ENCODE data around the gene RUNX2.

The RUNX2 gene

DNA sequence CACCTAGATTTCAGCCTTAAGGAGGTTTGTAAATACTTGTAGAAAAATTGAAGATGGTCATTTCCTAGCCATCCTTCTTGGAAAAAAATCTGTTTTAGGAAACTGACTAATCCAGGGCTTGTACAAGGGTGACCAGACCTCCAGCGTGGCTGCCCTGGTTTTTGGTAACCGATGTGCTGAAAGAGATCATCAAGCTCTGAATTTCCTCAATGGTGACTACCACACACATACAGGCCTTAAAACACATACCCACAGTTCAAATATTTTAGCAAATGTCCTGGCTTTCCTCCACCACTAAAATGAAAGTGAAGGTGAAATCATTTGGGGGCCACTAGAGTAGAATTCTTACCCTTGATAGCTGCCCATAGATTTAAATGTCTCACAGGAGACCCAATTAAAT is 264.9 kb downstream of the RUNX2 start:
- peaks cover 75% of the 10 kb centered on the region for H3K4me1 Mint-ChIP-seq
- H3K27me3 Mint-ChIP-seq = no peaks in the 10 kb centered on the region
- peaks cover 3% of the 10 kb centered on the region for H3K9me3 Mint-ChIP-seq
- no peak overlapping the region for H3K27ac Mint-ChIP-seq
- DNase-seq (no peak), ATAC-seq (no peak)
- H3K36me3 Mint-ChIP-seq (ENCODE audit: low read depth) = no peaks in the 10 kb centered on the region
- no peak overlapping the region for H3K4me3 Mint-ChIP-seq

DNA sequence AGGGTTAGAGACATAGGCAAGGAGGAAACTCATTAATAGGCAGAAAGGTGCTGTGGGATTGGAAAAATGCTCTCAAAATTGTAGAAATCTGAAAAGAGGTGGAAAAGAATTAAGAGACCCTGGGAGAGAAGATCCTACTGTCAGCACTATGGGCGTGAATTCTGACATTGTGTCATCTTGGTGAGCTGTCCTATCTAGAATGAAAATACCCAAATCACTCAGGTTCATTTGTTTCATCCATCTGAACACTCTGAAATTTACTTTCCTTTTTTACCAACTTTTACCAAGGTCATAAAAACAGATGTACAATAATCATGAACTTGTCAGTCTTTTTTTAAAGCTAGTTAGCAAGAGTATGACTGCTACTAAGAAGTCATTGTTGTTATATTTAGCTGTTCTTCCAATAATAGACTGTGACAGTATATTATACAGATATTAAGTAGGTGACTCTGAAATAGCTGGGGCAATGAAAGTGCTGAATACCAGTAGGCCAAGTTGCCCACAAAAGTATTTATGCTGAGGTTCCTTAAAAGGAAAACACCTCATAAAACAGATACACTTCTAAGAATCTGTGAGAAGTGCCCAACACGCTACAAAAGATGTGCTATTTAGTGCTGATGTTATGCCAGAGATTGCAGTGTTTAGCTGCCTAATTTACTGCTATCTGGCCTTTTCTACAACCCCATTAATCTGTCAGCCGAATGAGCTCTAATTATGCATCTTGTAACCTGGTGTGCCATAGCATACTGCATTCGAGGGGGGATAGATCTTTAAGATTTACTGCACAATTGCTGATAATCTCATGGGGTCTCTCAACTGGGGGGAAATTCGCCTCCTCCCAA is 267.1 kb downstream of the RUNX2 start:
- Mint-ChIP-seq H3K4me3 (no peak overlapping the region), H3K27me3 (no peaks in the 10 kb centered on the region), H3K36me3 (ENCODE audit: low read depth) (peaks cover 2% of the 10 kb centered on the region), H3K4me1 (peaks cover 57% of the 10 kb centered on the region), H3K9me3 (peaks cover 21% of the 10 kb centered on the region), H3K27ac (peak overlapping the region; percentile 67)
- DNase-seq (no peak), ATAC-seq (peak; percentile 16)

DNA sequence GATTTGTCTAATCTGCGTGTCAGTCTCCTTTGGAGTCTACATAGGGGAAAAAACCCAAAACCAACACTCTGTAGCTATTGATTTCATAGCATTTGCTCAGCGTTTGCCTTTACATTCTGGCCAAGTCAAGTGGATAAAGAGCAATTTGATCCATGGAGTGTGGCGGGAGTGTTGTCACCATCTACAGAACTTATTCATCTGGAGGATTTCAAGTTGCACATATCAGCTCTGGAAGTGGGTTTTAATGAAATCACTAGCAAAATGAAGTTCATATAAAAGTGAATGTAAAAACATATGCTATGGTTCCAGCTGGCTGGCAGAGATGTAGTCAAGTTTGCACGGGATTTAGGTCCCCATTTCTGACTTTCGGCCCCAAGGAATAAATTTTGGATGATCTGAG is 269.3 kb downstream of the RUNX2 start:
- DNase-seq (no peak), ATAC-seq (no peak)
- H3K27ac Mint-ChIP-seq = no peak overlapping the region
- peaks cover 37% of the 10 kb centered on the region for H3K4me1 Mint-ChIP-seq
- H3K9me3 Mint-ChIP-seq = peaks cover 25% of the 10 kb centered on the region
- peaks cover 4% of the 10 kb centered on the region for H3K36me3 Mint-ChIP-seq (ENCODE audit: low read depth)
- no peaks in the 10 kb centered on the region for H3K27me3 Mint-ChIP-seq
- H3K4me3 Mint-ChIP-seq = no peak overlapping the region

DNA sequence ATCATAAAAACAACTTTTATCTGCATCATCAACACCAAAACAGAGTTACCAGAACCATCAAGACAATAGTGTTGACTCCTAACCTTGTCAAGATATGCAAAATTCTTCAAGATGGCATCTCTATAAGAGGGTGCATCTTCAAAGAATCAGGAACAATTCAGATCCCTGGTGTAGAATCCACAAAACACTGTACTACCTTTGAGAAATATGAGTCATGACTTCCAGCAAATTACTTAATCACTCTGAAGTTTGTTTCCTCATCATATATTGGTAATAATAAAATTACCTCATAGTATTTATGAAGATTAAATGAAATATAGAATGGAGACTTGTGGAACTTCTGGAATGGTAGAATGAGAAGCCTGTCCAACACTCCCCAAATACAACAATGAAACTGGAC is 270.9 kb downstream of the RUNX2 start:
- peaks cover 30% of the 10 kb centered on the region for H3K9me3 Mint-ChIP-seq
- peaks cover 22% of the 10 kb centered on the region for H3K4me1 Mint-ChIP-seq
- H3K4me3 Mint-ChIP-seq = no peak overlapping the region
- DNase-seq (no peak), ATAC-seq (no peak)
- no peak overlapping the region for H3K27ac Mint-ChIP-seq
- H3K27me3 Mint-ChIP-seq = no peaks in the 10 kb centered on the region
- H3K36me3 Mint-ChIP-seq (ENCODE audit: low read depth) = peaks cover 4% of the 10 kb centered on the region

DNA sequence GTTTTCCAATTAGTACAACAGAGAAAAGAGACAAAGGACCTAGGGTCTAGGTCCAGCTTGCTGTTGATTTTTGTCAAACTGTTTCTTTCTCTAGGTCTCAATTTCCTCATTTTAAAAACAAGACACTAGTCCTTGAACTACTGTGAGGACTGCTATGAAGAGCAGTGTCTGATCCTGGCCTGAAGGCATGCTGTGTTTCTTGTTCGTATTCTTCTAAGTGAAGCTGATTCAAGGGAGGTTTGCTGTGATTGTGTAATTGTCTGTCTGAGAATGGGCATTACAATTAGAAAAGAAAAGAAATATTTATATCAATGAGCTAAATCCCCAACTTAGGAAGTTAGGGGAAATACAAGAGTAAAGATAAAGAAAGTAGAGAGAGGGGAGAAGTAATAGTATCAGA is 277.8 kb downstream of the RUNX2 start:
- DNase-seq = no peak
- H3K4me3 Mint-ChIP-seq = no peak overlapping the region
- peaks cover 40% of the 10 kb centered on the region for H3K4me1 Mint-ChIP-seq
- no peaks in the 10 kb centered on the region for H3K27me3 Mint-ChIP-seq
- H3K36me3 Mint-ChIP-seq (ENCODE audit: low read depth) = peaks cover 2% of the 10 kb centered on the region
- H3K9me3 Mint-ChIP-seq = peaks cover 14% of the 10 kb centered on the region
- no peak for ATAC-seq
- peak overlapping the region; percentile 17 for H3K27ac Mint-ChIP-seq

DNA sequence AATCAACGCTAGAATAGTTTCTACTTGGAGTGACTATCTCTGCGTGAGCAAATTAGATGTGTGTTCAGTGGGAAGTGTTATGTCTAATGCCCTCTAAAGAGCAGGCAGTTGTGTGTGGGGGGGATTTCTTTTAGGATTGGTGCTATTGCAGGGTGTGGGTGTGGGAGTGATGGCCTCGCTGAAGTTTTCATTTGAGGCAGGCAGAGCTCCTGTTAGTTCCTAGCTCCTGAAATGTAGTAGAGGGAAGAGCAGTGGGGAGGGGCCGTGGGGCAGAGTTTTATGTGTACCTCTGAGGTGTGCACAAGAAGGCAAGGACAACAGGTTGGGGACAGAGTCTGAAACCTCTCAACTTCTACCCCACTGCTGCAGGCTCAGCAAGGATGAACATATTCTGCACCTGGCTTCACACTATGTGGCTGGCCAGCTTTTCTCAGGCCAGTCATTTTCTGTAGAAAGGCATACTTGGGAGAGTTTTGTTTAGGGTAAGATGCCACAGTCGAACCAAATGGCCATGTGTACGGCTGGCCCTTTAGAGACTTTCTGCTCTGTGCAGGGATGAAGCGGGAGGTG is 278.8 kb downstream of the RUNX2 start:
- Mint-ChIP-seq H3K9me3 (peaks cover 14% of the 10 kb centered on the region), H3K4me3 (no peak overlapping the region), H3K27me3 (no peaks in the 10 kb centered on the region), H3K36me3 (ENCODE audit: low read depth) (peaks cover 2% of the 10 kb centered on the region), H3K4me1 (peaks cover 40% of the 10 kb centered on the region), H3K27ac (peak overlapping the region; percentile 84)
- no peak for ATAC-seq
- DNase-seq = no peak

DNA sequence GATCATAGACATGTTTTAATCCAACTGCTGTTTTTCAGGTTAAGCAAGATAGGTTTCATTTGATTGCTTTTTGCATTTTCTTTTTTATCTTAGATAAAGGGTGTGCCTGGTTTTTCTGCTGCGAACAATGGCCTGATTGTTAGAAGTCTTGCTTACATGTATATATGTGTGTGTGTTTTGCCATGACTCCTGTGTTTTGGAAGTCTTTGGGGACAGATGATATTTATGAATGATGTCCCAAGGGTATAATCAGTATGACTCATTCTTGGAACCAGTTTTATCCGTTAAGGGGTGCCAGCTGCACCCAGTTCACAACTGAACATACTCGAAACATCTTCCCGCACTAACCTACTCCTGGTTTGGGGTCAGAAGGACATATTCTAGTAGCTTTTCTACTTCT is 279.7 kb downstream of the RUNX2 start:
- peak overlapping the region; percentile 84 for H3K27ac Mint-ChIP-seq
- H3K9me3 Mint-ChIP-seq = peaks cover 14% of the 10 kb centered on the region
- ATAC-seq (no peak), DNase-seq (no peak)
- H3K4me1 Mint-ChIP-seq = peaks cover 40% of the 10 kb centered on the region
- H3K27me3 Mint-ChIP-seq = no peaks in the 10 kb centered on the region
- H3K4me3 Mint-ChIP-seq = no peak overlapping the region
- H3K36me3 Mint-ChIP-seq (ENCODE audit: low read depth) = peaks cover 2% of the 10 kb centered on the region

DNA sequence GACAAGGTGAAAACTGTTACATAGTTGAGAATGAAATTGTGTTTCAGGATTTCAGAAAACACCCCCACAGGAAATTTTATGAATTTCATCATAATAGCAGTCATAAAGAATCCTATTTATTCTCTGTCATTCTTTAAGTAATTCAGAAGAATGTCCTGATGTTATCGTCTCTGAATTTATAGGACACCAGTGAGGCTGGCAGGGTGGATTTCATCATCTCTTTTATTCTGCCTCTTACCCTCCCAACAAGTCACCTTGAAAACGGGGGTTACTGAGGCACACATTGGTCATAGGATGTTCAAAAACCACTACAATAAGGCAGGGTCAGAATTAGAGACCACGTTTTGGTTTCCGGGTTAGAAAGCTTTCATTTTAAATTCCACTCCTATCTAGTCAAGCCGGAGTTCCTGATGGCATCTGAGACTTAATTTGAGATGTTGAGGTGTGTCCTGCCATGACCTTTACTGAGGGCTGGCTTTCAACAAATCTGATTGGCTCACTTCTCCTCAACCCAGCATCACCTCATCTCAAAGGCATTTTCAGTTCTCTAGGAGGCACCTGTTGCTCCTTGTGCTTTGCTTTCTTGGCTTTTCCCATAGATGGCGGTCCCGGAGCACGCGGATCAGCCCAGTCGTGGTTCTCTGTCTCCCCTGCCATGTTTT is 280.3 kb downstream of the RUNX2 start:
- Mint-ChIP-seq H3K27ac (peak overlapping the region; percentile 84), H3K27me3 (no peaks in the 10 kb centered on the region), H3K36me3 (ENCODE audit: low read depth) (peaks cover 2% of the 10 kb centered on the region), H3K4me1 (peaks cover 40% of the 10 kb centered on the region), H3K9me3 (peaks cover 14% of the 10 kb centered on the region), H3K4me3 (peak overlapping the region; percentile 21)
- DNase-seq (no peak), ATAC-seq (peak; percentile 94)

DNA sequence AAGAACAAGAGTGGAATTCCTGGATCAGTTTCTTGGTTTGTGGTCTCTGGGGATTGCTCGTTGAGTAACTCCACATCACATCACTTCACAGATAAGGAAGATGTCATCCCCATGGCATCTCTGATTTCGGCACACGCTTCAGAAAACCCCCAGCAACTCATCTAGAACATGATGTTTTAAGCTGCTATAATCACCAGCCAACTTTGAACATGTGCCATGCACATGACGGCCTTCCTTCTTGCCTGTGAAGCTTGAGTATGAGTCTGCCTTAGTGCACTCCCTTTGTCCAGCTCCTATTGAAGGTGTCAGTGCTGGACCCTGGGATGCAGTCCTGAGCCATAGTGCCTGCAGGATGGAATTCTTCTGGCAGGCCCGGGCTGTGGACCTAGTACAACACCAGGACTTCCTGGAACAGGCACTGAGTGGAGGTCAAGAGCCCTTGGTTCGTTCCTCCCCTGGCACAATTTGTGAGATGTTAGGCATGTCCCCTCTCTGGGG is 281.1 kb downstream of the RUNX2 start:
- H3K9me3 Mint-ChIP-seq = peaks cover 7% of the 10 kb centered on the region
- peaks cover 2% of the 10 kb centered on the region for H3K36me3 Mint-ChIP-seq (ENCODE audit: low read depth)
- DNase-seq = no peak
- no peaks in the 10 kb centered on the region for H3K27me3 Mint-ChIP-seq
- H3K4me3 Mint-ChIP-seq = no peak overlapping the region
- no peak for ATAC-seq
- peak overlapping the region; percentile 84 for H3K27ac Mint-ChIP-seq
- peaks cover 39% of the 10 kb centered on the region for H3K4me1 Mint-ChIP-seq

DNA sequence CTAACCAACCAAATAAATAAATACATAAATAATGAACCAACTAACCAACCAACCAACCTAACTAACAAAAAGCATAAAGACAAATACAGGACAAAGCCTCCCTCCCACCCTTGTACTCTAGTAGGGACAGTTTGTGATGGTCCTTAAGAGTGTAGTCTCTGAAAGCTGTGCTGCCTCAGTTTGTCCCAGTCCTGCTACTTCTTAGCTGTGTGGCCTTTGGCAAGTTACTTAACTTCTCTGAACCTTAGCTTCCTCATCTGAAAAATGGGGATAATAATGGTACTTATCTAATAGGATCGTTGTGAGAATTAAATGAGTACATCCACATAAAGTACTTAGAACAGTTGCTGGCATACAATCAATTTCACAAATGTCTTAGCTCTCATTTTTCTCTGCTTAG is 282.2 kb downstream of the RUNX2 start:
- Mint-ChIP-seq H3K9me3 (no peaks in the 10 kb centered on the region), H3K4me1 (peaks cover 42% of the 10 kb centered on the region), H3K27me3 (no peaks in the 10 kb centered on the region), H3K36me3 (ENCODE audit: low read depth) (peaks cover 2% of the 10 kb centered on the region), H3K4me3 (no peak overlapping the region), H3K27ac (no peak overlapping the region)
- ATAC-seq (no peak), DNase-seq (no peak)

DNA sequence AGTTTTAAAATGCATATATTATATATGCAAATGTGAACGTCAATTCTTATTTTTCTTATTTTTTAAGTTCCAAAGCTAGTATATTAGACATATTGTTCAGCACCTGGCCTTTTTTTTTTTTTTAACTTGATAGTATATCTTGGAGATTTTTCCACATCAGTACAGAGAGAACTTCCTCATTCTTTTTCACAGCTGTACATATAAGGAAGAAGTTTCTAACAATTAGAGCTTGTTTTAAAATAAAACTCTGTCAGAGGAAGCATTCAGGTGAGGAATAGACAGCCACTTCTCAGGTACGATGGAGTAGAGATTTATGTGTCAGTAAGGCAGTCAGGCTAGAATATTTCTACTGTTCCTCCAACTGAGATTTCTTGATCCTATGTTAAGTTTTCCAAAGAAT is 282.7 kb downstream of the RUNX2 start:
- Mint-ChIP-seq H3K9me3 (no peaks in the 10 kb centered on the region), H3K36me3 (ENCODE audit: low read depth) (peaks cover 2% of the 10 kb centered on the region), H3K4me1 (peaks cover 45% of the 10 kb centered on the region), H3K27ac (no peak overlapping the region), H3K4me3 (no peak overlapping the region), H3K27me3 (no peaks in the 10 kb centered on the region)
- no peak for ATAC-seq
- DNase-seq = no peak

DNA sequence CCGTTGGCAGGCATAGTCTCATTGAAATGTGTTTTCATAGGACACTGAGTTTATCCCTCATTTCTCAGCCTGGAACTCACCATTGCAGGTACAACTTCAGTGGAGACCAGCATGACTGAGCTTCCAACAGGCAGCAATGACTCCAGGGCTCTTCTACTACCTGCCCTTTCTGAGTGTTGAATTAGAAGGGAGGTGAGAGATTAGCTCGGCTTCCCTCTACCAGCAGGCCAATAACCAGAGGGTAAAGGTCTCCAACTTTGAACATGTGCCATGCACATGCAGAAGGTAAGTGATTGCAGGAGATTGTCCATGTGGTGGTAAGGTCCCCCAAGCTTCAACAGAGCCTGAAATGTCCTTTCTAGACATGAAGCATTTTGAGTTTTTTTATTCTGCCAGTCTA is 283.4 kb downstream of the RUNX2 start:
- peaks cover 52% of the 10 kb centered on the region for H3K4me1 Mint-ChIP-seq
- DNase-seq (no peak), ATAC-seq (no peak)
- no peaks in the 10 kb centered on the region for H3K9me3 Mint-ChIP-seq
- H3K27me3 Mint-ChIP-seq = no peaks in the 10 kb centered on the region
- H3K27ac Mint-ChIP-seq = no peak overlapping the region
- H3K4me3 Mint-ChIP-seq = no peak overlapping the region
- peaks cover 2% of the 10 kb centered on the region for H3K36me3 Mint-ChIP-seq (ENCODE audit: low read depth)

DNA sequence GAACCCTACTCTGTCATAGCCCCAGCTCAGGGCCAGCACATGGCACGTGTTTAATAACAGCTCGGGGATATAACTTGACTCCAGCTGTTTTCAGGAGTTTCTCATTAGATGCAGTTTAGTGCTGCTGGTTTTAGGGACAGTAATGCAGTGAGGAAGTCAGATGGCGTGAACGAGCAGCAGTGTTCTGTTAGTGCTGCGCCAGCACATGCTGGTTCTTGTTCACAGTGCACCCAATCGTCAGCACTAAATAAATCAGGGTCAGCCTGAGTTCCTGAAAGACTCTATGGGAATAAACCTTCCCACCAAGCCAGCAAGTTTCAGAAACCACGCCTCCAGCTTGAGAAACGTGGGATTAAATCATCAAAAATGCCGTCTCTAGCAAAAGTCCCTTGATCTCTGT is 285.5 kb downstream of the RUNX2 start:
- Mint-ChIP-seq H3K4me3 (no peak overlapping the region), H3K9me3 (no peaks in the 10 kb centered on the region), H3K27me3 (no peaks in the 10 kb centered on the region), H3K36me3 (ENCODE audit: low read depth) (peaks cover 2% of the 10 kb centered on the region), H3K4me1 (peaks cover 37% of the 10 kb centered on the region), H3K27ac (no peak overlapping the region)
- ATAC-seq = no peak
- no peak for DNase-seq

DNA sequence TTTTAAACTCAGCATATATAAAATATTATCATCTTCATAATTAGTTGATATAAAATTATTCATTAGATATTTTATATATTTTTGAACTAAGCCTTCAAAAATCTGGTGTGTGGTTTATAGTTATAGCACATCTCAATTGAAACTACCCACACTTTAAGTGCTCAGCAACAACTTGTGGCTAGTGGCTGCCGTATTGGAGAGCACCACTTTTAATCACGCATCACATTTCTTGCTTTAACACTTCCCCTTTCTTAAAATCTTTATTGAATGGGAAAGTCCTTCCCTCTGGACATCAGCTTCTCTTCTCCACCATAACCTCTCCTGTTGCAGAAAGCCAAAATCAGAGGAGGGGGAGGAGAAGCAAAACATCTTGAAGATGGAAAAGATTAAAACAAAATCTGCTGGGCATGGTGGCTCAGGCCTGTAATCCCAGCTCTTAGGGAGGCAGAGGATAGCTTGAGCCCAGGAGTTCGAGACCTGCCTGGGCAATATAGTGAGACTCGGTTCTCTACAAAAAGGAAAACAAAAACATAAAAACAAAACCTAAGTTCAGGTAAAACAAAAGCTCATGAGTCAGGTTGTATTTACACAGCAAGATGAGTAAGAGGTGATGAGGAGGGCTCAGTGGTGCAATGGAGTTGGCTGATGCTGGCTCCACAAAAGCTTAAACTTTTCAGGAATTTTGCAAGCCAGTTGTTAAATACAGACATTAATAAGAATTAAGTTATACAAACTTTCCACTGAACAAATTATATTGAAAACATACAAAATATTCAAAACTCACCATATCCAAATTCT is 286.6 kb downstream of the RUNX2 start:
- Mint-ChIP-seq H3K27ac (no peak overlapping the region), H3K4me3 (no peak overlapping the region), H3K9me3 (no peaks in the 10 kb centered on the region), H3K4me1 (peaks cover 30% of the 10 kb centered on the region), H3K27me3 (no peaks in the 10 kb centered on the region), H3K36me3 (ENCODE audit: low read depth) (no peaks in the 10 kb centered on the region)
- ATAC-seq = no peak
- DNase-seq = no peak

Measured in activated naive CD8-positive, alpha-beta T cell treated with anti-CD3 and anti-CD28 coated beads, Interleukin-2, amount 50 U/mL, for 24 hours (primary cell).